Liver (tissue), 3 donors: ENCODE measurements around the gene ZNF180.
"Not testable (repeated sequence)": the region's sequence is repeated elsewhere in the genome, so short reads cannot be mapped to it uniquely, and the experiment has no call there.

Experiments
- JUND ChIP-seq, 2 donors: IDR thresholded peaks; 2 replicates each; pipeline ENCODE4 v1.6.1; 2016; ENCODE audit warnings: antibody characterized with exemption in 2 of 2
- RXRA ChIP-seq, 2 donors: IDR thresholded peaks; 2 replicates each; pipeline ENCODE4 v1.6.1; 2017 to 2018; ENCODE audit warnings: antibody characterized with exemption in 2 of 2, mild to moderate bottlenecking in 1 of 2
- TF ChIP-seq, protein P1 (sequence below): fragments of 150-350 bp; IDR thresholded peaks from 2 replicates; pipeline ENCODE4 v1.5.1; 2017; ENCODE audit warnings: improper control_type of control experiment, low read depth, low read length; ENCODE audit not compliant: missing input control
- TF ChIP-seq, protein P2 (sequence below): IDR thresholded peaks from 2 replicates; pipeline ENCODE4 v1.6.1; 2016; ENCODE audit warnings: antibody characterized with exemption
- TF ChIP-seq, protein P3 (sequence below): IDR thresholded peaks from 2 replicates; pipeline ENCODE4 v1.6.1; 2016; ENCODE audit warnings: antibody characterized with exemption, mild to moderate bottlenecking
- donor health status: healthy.
- donor health status: healthy.

DNA sequence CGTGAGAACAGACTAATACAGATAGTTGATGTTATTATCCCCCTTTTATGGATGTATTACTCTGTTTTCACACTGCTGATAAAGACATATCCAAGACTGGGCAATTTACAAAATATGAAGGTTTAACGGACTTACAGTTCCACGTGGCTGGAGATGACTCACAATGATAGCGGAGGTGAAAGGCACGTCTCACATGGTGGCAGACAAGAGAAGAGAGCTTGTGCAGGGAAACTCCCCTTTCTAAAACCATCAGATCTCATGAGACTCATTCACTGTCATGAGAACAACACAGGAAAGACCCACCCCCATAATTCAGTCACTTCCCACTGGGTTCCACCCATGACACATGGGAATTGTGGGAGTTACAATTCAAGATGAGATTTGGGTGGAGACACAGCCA is 31.6 kb downstream of the ZNF180 start:
- TF ChIP-seq, protein P1, sequence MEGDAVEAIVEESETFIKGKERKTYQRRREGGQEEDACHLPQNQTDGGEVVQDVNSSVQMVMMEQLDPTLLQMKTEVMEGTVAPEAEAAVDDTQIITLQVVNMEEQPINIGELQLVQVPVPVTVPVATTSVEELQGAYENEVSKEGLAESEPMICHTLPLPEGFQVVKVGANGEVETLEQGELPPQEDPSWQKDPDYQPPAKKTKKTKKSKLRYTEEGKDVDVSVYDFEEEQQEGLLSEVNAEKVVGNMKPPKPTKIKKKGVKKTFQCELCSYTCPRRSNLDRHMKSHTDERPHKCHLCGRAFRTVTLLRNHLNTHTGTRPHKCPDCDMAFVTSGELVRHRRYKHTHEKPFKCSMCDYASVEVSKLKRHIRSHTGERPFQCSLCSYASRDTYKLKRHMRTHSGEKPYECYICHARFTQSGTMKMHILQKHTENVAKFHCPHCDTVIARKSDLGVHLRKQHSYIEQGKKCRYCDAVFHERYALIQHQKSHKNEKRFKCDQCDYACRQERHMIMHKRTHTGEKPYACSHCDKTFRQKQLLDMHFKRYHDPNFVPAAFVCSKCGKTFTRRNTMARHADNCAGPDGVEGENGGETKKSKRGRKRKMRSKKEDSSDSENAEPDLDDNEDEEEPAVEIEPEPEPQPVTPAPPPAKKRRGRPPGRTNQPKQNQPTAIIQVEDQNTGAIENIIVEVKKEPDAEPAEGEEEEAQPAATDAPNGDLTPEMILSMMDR: not testable (repeated sequence)
- TF ChIP-seq, protein P2, sequence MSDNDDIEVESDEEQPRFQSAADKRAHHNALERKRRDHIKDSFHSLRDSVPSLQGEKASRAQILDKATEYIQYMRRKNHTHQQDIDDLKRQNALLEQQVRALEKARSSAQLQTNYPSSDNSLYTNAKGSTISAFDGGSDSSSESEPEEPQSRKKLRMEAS: not testable (repeated sequence)
- TF ChIP-seq JUND, RXRA (IDR thresholded peaks at IDR 0.05): not testable (repeated sequence)
- TF ChIP-seq, protein P3, sequence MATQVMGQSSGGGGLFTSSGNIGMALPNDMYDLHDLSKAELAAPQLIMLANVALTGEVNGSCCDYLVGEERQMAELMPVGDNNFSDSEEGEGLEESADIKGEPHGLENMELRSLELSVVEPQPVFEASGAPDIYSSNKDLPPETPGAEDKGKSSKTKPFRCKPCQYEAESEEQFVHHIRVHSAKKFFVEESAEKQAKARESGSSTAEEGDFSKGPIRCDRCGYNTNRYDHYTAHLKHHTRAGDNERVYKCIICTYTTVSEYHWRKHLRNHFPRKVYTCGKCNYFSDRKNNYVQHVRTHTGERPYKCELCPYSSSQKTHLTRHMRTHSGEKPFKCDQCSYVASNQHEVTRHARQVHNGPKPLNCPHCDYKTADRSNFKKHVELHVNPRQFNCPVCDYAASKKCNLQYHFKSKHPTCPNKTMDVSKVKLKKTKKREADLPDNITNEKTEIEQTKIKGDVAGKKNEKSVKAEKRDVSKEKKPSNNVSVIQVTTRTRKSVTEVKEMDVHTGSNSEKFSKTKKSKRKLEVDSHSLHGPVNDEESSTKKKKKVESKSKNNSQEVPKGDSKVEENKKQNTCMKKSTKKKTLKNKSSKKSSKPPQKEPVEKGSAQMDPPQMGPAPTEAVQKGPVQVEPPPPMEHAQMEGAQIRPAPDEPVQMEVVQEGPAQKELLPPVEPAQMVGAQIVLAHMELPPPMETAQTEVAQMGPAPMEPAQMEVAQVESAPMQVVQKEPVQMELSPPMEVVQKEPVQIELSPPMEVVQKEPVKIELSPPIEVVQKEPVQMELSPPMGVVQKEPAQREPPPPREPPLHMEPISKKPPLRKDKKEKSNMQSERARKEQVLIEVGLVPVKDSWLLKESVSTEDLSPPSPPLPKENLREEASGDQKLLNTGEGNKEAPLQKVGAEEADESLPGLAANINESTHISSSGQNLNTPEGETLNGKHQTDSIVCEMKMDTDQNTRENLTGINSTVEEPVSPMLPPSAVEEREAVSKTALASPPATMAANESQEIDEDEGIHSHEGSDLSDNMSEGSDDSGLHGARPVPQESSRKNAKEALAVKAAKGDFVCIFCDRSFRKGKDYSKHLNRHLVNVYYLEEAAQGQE: not testable (repeated sequence)
